AG20443 (cell line): ENCODE measurements around the gene RRP12.

Experiments
- DNase-seq: peaks from one replicate; pipeline ENCODE4 v3.0.0; 2012; ENCODE audit warnings: low spot score, mixed read lengths

The RRP12 gene

DNA sequence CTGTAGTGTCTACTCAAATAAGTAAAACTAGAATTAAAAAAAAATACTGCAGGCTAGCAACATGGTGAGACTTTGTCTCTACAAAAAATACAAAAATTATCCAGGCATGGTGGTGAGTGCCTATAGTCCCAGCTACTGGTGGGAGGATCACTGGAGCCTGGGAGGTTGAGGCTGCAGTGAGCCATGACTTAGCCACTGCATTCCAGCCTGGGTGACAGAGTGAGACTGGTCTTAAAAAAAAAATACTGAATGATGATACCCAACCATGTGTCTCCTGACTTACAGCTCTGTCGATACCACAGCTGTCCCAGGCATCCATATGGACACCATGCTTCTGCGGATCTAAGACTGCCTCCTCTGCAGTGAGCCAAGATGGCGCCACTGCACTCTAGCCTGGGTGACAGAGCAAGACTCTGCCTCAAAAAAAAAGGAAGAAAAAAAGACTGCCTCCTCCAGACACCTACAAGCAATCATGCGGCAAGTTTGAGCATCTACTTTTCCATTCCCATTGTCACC, 90.0 kb downstream of the RRP12 start:
- no peak for DNase-seq

- DNase-seq = no peak
Observed at GRCh38 chr10:97307866-97308780, 93.0 kb downstream of the RRP12 start.

GRCh38 chr10:97307441-97307840, 93.7 kb downstream of the RRP12 start:
- no peak for DNase-seq
